PC-3 (cell line): ENCODE results near the gene TSPEAR. TPM values are rescaled to one million over a fixed set of nuclear protein-coding genes. Genes with fewer than 3 reads are reported as not detected.

ENCODE experiments used
- ATAC-seq: fragments of 200-7000 bp; cut with Tn5 transposase; 2 replicates; pipeline ENCODE4 v1.9.1; 2020; ENCODE audit warnings: mild to moderate bottlenecking, moderate library complexity
- BruUV-seq: library from RNA; stranded (reverse); fragments of 400-500 nt; replicated peaks from 2 replicates; lab custom pipeline; 2021; lab: Mats Ljungman, UMichigan
- CTCF ChIA-PET: fragments of 300-600 bp; sonication (Branson Sonifier 250); formaldehyde crosslinking; loops from one replicate; lab custom pipeline; 2022; ENCODE audit warnings: antibody characterized with exemption; lab: Charles Lee
- POLR2A ChIA-PET: fragments of 300-600 bp; sonication (Branson Sonifier 250); formaldehyde crosslinking; loops from one replicate; lab custom pipeline; 2022; ENCODE audit warnings: antibody characterized with exemption; ENCODE audit not compliant: unreplicated experiment; lab: Charles Lee
- DNase-seq: peaks from one replicate; pipeline ENCODE4 v3.0.0-alpha.2; 2015
- H2AFZ ChIP-seq: fragments of 300-600 bp; sonication (generic); 2 replicates; pipeline ENCODE4 v1.6.0; 2016; ENCODE audit warnings: antibody characterized with exemption, low read length
- H3F3A ChIP-seq: fragments of 300-600 bp; sonication (generic); one replicate; pipeline ENCODE4 v1.6.0; 2017; ENCODE audit warnings: antibody characterized with exemption, low read length, control low read depth, mild to moderate bottlenecking; ENCODE audit not compliant: unreplicated experiment
- H3K27ac ChIP-seq: fragments of 300-600 bp; sonication (generic); 2 replicates; pipeline ENCODE4 v1.5.1; 2016; ENCODE audit warnings: mild to moderate bottlenecking, low read length
- H3K27me3 ChIP-seq: fragments of 300-600 bp; sonication (generic); 2 replicates; pipeline ENCODE4 v1.6.1; 2016; ENCODE audit warnings: low read length, mixed read lengths
- H3K36me3 ChIP-seq: fragments of 300-600 bp; sonication (generic); 2 replicates; pipeline ENCODE4 v1.6.1; 2016; ENCODE audit warnings: low read depth, mixed run types, low read length, mixed read lengths
- H3K4me1 ChIP-seq: fragments of 300-600 bp; sonication (generic); 2 replicates; pipeline ENCODE4 v1.5.1; 2016; ENCODE audit warnings: low read length; ENCODE audit not compliant: insufficient read depth
- H3K4me2 ChIP-seq: fragments of 300-600 bp; sonication (generic); 2 replicates; pipeline ENCODE4 v1.6.0; 2016; ENCODE audit warnings: low read length
- H3K4me3 ChIP-seq: fragments of 300-600 bp; sonication (generic); 2 replicates; pipeline ENCODE4 v1.5.1; 2016; ENCODE audit warnings: mild to moderate bottlenecking, low read length, mixed read lengths
- H3K79me2 ChIP-seq: fragments of 300-600 bp; sonication (generic); 2 replicates; pipeline ENCODE4 v1.6.1; 2017; ENCODE audit warnings: low read length, mixed read lengths
- H3K9ac ChIP-seq: fragments of 300-600 bp; sonication (generic); 2 replicates; pipeline ENCODE4 v1.6.0; 2016; ENCODE audit warnings: mild to moderate bottlenecking, low read length
- H3K9me2 ChIP-seq: fragments of 300-600 bp; sonication (generic); replicated peaks from 2 replicates; pipeline ENCODE4 v1.6.1; 2016; ENCODE audit warnings: mixed run types, low read length, mixed read lengths
- H3K9me3 ChIP-seq: fragments of 300-600 bp; sonication (generic); 2 replicates; pipeline ENCODE4 v1.6.1; 2016; ENCODE audit warnings: low read length, mixed read lengths
- H4K20me1 ChIP-seq: fragments of 300-600 bp; sonication (generic); 2 replicates; pipeline ENCODE4 v1.6.1; 2016; ENCODE audit warnings: low read length, mixed read lengths
- EZH2 ChIP-seq: fragments of 300-600 bp; sonication (generic); IDR thresholded peaks from one replicate; pipeline ENCODE4 v1.6.1; 2017; ENCODE audit warnings: antibody characterized with exemption, mild to moderate bottlenecking, low read length; ENCODE audit not compliant: unreplicated experiment
- EZH2phosphoT487 ChIP-seq: fragments of 300-600 bp; sonication (generic); IDR thresholded peaks from 2 replicates; pipeline ENCODE4 v1.6.1; 2018; ENCODE audit warnings: mild to moderate bottlenecking, antibody characterized with exemption, low read length, borderline replicate concordance
- intact Hi-C: fragments of 100-400 bp; cut with micrococcal nuclease; formaldehyde crosslinking; loops from 2 replicates; pipeline ENCODE4 v1.9.0; 2023
- total RNA-seq: library from RNA; depleted of rRNA; stranded (reverse); fragments of >200 nt; gene quantifications from 2 replicates; pipeline ENCODE4 v1.2.3, GENCODE V29; 2014
- TF ChIP-seq, protein P1 (sequence below): fragments of 300-600 bp; sonication (generic); conservative IDR thresholded peaks from 2 replicates; pipeline ENCODE4 v1.5.1; 2017; ENCODE audit warnings: antibody characterized with exemption, low read depth, mild to moderate bottlenecking, low read length

The TSPEAR gene
- total RNA-seq, 1 experiment from 2014 or later, result 2.1 TPM

DNA sequence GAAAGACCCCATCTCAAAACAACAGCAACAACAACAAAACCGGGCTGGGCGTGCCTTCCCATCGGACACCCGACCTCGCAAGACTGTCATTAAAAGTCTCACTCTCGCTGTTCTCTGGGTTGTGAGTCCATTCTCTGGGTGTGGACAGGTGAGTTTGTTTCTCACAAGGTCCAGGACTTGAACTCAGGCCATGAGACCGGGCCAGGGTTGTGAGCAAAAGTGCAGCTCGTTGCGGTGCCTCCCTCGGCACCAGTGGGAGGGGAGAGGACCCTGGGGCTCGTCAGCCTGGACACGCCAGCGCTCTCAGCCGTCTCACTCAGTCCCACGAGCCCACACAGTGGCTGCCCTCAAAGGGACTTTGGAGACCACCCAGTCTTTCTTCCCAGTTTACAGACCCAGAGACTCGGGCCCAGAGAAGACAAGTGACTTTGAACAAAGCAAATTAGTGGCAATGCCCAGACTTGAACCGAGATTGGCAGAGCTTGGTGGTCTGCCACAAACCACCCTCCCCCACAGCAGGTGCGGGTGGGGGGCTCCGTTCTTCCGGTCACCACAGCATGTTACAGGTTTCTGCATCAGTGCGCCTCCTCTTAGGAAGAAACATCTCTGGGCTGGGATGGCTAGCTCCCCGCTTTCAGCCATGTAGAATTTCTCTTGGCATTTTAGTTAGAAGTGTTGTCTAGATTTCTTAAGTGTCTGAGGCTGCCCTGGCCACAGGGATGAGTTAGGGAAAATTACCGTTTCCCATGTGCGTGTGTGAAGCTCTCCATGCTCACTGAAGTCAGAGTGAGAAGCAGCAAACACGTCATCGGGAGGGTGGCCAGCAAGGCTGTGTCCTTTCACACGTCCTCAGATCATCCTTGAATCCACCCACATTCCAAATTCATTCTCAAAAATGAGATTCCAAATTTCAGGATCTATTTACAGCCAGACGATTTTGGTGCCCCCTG lies 227.8 kb downstream of the TSPEAR start:
- intact Hi-C loops, result no loop called here
- H3K9ac ChIP-seq, result no peak overlapping the region
- H3K27me3 ChIP-seq, result no peaks in the 10 kb centered on the region
- CTCF ChIA-PET, result no interaction called here
- no peak overlapping the region for H3K27ac ChIP-seq
- ATAC-seq, result no peak
- no peaks in the 10 kb centered on the region for H3F3A ChIP-seq
- no peaks in the 10 kb centered on the region for H3K9me3 ChIP-seq
- no peaks in the 10 kb centered on the region for H3K9me2 ChIP-seq
- no peak overlapping the region for H3K4me3 ChIP-seq
- no peaks in the 10 kb centered on the region for H4K20me1 ChIP-seq
- H3K36me3 ChIP-seq, result no peaks in the 10 kb centered on the region
- POLR2A ChIA-PET, result no interaction called here
- H2AFZ ChIP-seq, result no peak overlapping the region
- no peaks in the 10 kb centered on the region for H3K79me2 ChIP-seq
- no TSS peak for BruUV-seq
- H3K4me2 ChIP-seq, result no peak overlapping the region
- no peaks in the 10 kb centered on the region; the same call in 1 of the 2 replicates for H3K4me1 ChIP-seq
- no peak for DNase-seq
- TF ChIP-seq EZH2, result no peak
- TF ChIP-seq, protein P1, sequence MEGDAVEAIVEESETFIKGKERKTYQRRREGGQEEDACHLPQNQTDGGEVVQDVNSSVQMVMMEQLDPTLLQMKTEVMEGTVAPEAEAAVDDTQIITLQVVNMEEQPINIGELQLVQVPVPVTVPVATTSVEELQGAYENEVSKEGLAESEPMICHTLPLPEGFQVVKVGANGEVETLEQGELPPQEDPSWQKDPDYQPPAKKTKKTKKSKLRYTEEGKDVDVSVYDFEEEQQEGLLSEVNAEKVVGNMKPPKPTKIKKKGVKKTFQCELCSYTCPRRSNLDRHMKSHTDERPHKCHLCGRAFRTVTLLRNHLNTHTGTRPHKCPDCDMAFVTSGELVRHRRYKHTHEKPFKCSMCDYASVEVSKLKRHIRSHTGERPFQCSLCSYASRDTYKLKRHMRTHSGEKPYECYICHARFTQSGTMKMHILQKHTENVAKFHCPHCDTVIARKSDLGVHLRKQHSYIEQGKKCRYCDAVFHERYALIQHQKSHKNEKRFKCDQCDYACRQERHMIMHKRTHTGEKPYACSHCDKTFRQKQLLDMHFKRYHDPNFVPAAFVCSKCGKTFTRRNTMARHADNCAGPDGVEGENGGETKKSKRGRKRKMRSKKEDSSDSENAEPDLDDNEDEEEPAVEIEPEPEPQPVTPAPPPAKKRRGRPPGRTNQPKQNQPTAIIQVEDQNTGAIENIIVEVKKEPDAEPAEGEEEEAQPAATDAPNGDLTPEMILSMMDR, result no peak
- TF ChIP-seq EZH2phosphoT487, result no peak

DNA sequence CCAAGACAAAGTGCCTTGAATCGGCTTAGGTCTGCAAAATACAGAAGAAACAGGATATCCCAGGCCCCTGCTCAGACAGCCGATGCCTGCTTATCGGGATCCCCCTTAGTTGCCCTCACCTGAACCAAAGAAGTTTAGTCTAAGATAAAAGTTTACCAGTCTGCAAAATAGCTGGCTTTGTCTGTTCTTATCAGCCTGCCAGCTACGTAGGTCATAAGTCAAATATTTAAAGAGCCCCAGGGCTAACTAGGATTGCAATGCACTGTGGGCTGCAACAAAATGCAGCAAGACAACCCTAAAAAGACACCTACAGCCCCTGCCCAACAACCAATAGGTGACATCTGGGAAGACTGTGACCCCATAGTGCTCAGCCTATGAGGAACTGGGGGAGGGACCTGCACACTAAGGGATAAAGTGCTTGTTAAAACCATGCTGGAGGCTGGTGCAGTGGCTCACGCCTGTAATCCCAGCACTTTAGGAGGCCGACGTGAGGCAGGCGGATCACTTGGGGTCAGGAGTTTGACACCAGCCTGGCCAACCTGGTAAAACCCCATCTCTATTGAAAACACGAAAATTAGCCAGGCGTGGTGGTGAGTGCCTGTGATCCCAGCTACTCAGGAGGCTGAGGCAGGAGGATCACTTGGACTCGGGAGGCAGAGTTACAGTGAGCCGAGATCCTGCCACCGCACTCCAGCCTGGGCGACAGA lies 228.6 kb downstream of the TSPEAR start:
- H3F3A ChIP-seq, result no peaks in the 10 kb centered on the region
- no peaks in the 10 kb centered on the region for H3K9me3 ChIP-seq
- BruUV-seq, result no TSS peak
- ChIA-PET POLR2A (no interaction called here), CTCF (no interaction called here)
- H3K4me1 ChIP-seq, result no peaks in the 10 kb centered on the region; the same call in 1 of the 2 replicates
- intact Hi-C loops, result no loop called here
- H3K27ac ChIP-seq, result no peak overlapping the region
- no peaks in the 10 kb centered on the region for H3K9me2 ChIP-seq
- no peak overlapping the region for H2AFZ ChIP-seq
- H4K20me1 ChIP-seq, result no peaks in the 10 kb centered on the region
- no peak overlapping the region for H3K4me3 ChIP-seq
- H3K9ac ChIP-seq, result no peak overlapping the region
- TF ChIP-seq EZH2phosphoT487 (no peak), EZH2 (no peak)
- TF ChIP-seq, protein P1, result no peak
- DNase-seq (peak; percentile 36), ATAC-seq (peak; percentile 20; the same call in 1 of the 2 replicates)
- no peaks in the 10 kb centered on the region for H3K79me2 ChIP-seq
- H3K36me3 ChIP-seq, result no peaks in the 10 kb centered on the region
- H3K4me2 ChIP-seq, result no peak overlapping the region
- no peaks in the 10 kb centered on the region for H3K27me3 ChIP-seq
